NB4 (cell line): ENCODE data around the gene CEP89.

ENCODE experiments used
- CTCF ChIP-seq: IDR thresholded peaks from one replicate; pipeline ENCODE4 v1.5.1; 2012; ENCODE audit warnings: low read depth, low read length
- MYC ChIP-seq: IDR thresholded peaks from 2 replicates; pipeline ENCODE4 v1.6.1; 2011; ENCODE audit warnings: low read depth, low read length
- POLR2A ChIP-seq: IDR thresholded peaks from 2 replicates; pipeline ENCODE4 v1.6.1; 2011; ENCODE audit warnings: mild to moderate bottlenecking; ENCODE audit not compliant: insufficient read length; ENCODE audit errors: extremely low read depth

- TF ChIP-seq CTCF: no peak
- no peak for TF ChIP-seq POLR2A
- TF ChIP-seq MYC: no peak
These were observed 84.1 kb downstream of the CEP89 start for GRCh38 chr19:32887572-32888215.
